Psoas muscle (tissue), 8 donors: ENCODE results near the gene IL20RA. TPM values are rescaled to one million over a fixed set of nuclear protein-coding genes. Genes with fewer than 3 reads are reported as not detected.
A peak's percentile ranks its signal among the peaks of the same experiment; 100 is the strongest.

Experiments used
- ATAC-seq, 4 donors: fragments of 200-7000 bp; cut with Tn5 transposase; one replicate each; pipeline ENCODE4 v1.9.1; 2020; ENCODE audit warnings: moderate library complexity in 3 of 4, mild to moderate bottlenecking in 2 of 4
- DNase-seq, 2 donors: peaks; one replicate each; pipeline ENCODE4 v3.0.0-alpha.2; 2020
- H3K27ac ChIP-seq: fragments of 200-600 bp; one replicate; pipeline ENCODE4 v1.8.0; 2022
- H3K27me3 ChIP-seq, 3 donors: fragments of 200-600 bp in 1 of 3; one replicate each; pipeline versions ENCODE4 v1.6.1 to v1.8.0; 2013 to 2022; ENCODE audit warnings: low read length in 2 of 3, mild to moderate bottlenecking in 2 of 3, moderate library complexity in 1 of 3; ENCODE audit not compliant: insufficient read depth in 3 of 3
- H3K36me3 ChIP-seq, 2 donors: fragments of 200-600 bp in 1 of 2; one replicate each; pipeline versions ENCODE4 v1.6.1 to v1.8.0; 2013 to 2022; ENCODE audit warnings: low read depth in 1 of 2, mild to moderate bottlenecking in 1 of 2, moderate library complexity in 1 of 2; ENCODE audit not compliant: insufficient read depth in 1 of 2
- H3K4me1 ChIP-seq: fragments of 200-600 bp; one replicate; pipeline ENCODE4 v1.8.0; 2022
- H3K4me3 ChIP-seq: fragments of 200-600 bp; one replicate; pipeline ENCODE4 v1.8.0; 2022; ENCODE audit warnings: mild to moderate bottlenecking
- H3K9me3 ChIP-seq: fragments of 200-600 bp; one replicate; pipeline ENCODE4 v1.8.0; 2022
- CTCF ChIP-seq: fragments of 200-600 bp; IDR thresholded peaks from one replicate; pipeline ENCODE4 v1.8.0; 2022; ENCODE audit warnings: antibody characterized with exemption
- WGBS, 3 donors: extraction: QIAGEN DNeasy Blood & Tissue Kit; methylation state at CpG; one replicate each; pipeline versions ENCODE4 v1.1.6 to v1.1.7; 2013; 5-methylcytosine and 5-hydroxymethylcytosine counted together
- intact Hi-C, 2 donors: fragments of 100-400 bp; cut with DNase I; formaldehyde crosslinking; loops; one replicate each; pipeline versions ENCODE4 v1.11.0 to v1.14.2; 2022
- polyA plus RNA-seq, 3 donors: library from polyadenylated mRNA; stranded (reverse); fragments of 200-250 nt; gene quantifications; one replicate each; pipeline ENCODE4 v1.2.3, GENCODE V29; 2013
- total RNA-seq, 4 donors: library from RNA; stranded (reverse); fragmentation: NEBNext Ultra II Directional in 2 of 4; extraction: Animal tissue kit (Norgen Biotek cat#: 25700) in 2 of 4; gene quantifications; one replicate each; pipeline versions ENCODE4 v1.2.1 to v1.2.4, GENCODE V29; 2021 to 2023
- donor health status: healthy with polysubstance abuse.
- donor health status: DM: no; HTN: no; CAD: no; lungs with moderate emphysema.
- donor health status: Bipolar disorder and iron deficiency.
- donor health status: healthy.
- donor health status: DM: yes; HTN: yes; CAD: no.
- donor health status: DM: no; HTN: no; CAD: no.
- donor health status: DM: no; HTN: no; CAD: no.
- donor health status: DM: yes; HTN: yes; CAD: no.

The IL20RA gene
- total and polyA plus RNA-seq, 7 donors, result 0.04 to 0.94 (median 0.15) TPM; not detected in 1

GRCh38 chr6:137067399-137067798, 22.6 kb upstream of the IL20RA start:
- Histone ChIP-seq H3K36me3 (no peaks in the 10 kb centered on the region), H3K4me1 (no peaks in the 10 kb centered on the region), H3K4me3 (no peak overlapping the region), H3K9me3 (no peaks in the 10 kb centered on the region), H3K27me3 (peaks cover 0 to 7% (median 3%) of the 10 kb centered on the region in 3 donors), H3K27ac (no peak overlapping the region)
- 68 to 70% (median 68%) methylated on average over 2 of the region's 2 CpGs for WGBS, 3 donors
- ATAC-seq, result no peak
- intact Hi-C loops, result no loop called here
- DNase-seq, result no peak
- no peak for TF ChIP-seq CTCF

- intact Hi-C loops, result no loop called here
- Histone ChIP-seq H3K27ac (no peak overlapping the region), H3K4me3 (no peak overlapping the region), H3K27me3 (no peaks in the 10 kb centered on the region), H3K9me3 (no peaks in the 10 kb centered on the region), H3K36me3 (no peaks in the 10 kb centered on the region), H3K4me1 (no peaks in the 10 kb centered on the region)
- ATAC-seq, result no peak
- DNase-seq, result no peak
- WGBS, 3 donors, result 87 to 90% (median 88%) methylated on average over 3 of the region's 3 CpGs
- TF ChIP-seq CTCF, result no peak
These were observed 13.3 kb upstream of the IL20RA start for GRCh38 chr6:137058037-137058436.

DNA sequence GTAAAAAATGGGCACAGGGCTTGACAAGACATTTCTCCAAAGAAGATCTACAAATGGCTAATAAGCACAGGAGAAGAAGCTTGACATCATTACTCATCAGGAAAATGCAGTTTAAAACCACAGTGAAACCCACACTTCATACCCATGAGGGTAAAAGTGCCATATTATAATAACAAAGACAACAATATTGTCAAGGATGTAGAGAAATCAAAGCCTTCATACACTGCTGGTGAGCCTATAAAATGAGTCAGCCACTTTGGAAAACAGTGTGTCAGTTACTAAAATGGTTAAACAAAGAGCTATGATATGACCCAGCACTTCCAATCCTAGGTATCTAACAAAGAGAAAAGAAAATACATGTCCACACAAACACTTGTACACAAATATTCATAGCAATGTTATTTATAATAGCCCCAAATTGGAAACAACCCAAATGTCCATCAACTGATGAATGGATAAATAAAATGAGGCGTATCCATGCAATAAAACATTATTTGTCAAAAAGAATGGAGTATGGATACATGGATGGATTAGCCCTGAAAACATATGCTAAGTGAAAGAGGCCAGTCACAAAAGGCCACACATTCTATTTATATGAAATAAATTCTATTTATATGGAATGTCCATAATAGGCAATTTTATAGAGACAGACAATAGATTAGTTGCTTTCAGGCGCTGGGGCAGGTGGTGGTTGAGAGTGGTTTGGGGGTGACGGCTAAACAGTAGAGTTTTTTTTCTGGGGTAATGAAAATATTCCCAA, 11.5 kb upstream of the IL20RA start:
- intact Hi-C loops, result no loop called here
- 89 to 94% (median 90%) methylated on average over 3 of the region's 3 CpGs for WGBS, 3 donors
- ATAC-seq, result no peak

DNA sequence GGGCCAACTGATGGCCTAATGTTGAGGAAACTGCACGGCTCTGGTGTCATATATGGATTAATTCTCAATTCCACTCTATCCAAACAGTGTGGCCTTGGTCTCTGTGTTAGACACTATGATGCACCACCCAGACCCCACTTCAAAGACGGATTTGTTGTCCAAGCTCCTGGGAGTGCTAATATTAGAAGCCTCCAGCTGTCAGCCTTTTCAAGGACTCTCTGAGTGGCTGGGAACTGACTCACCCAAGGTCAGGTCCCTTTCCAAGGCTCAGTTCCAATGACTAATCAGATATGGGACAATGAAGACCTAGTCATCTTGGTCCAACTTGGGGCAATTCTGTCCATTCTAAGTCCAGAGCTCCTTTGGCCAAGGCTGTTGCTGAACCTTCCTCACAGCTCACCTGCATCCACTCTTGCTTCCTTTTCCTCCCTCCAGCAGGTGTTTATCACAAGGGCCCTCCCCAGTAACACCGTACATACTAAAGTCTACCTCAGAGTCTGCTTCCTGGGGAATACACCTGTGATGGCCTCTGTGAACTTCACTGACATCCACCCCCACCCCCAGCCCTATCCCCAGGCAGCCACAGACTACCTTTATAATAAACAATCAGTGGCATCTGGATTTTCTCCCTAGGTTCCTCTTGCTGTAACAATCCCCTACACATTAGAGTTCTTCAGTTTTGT, 7.2 kb upstream of the IL20RA start:
- Histone ChIP-seq H3K27ac (no peak overlapping the region), H3K4me3 (no peak overlapping the region), H3K9me3 (no peaks in the 10 kb centered on the region), H3K36me3 (no peaks in the 10 kb centered on the region), H3K4me1 (no peaks in the 10 kb centered on the region), H3K27me3 (peaks cover 0 to 14% (median 7%) of the 10 kb centered on the region in 3 donors)
- DNase-seq, result no peak
- WGBS, 3 donors, result 57 to 78% (median 58%) methylated on average over 3 of the region's 3 CpGs
- peak in 1 of 4 donors; percentile 33 for ATAC-seq
- intact Hi-C loops, result no loop called here
- TF ChIP-seq CTCF, result no peak

More for the DNA sequence above, 11.5 kb upstream of the IL20RA start:
- no peaks in the 10 kb centered on the region for H3K9me3 ChIP-seq
- H3K36me3 ChIP-seq, result no peaks in the 10 kb centered on the region
- no peak overlapping the region for H3K27ac ChIP-seq
- no peaks in the 10 kb centered on the region for H3K27me3 ChIP-seq
- DNase-seq, result no peak
- TF ChIP-seq CTCF, result no peak
- no peak overlapping the region for H3K4me3 ChIP-seq
- no peaks in the 10 kb centered on the region for H3K4me1 ChIP-seq
